CD4-positive, alpha-beta T cell treated with Interleukin-6 for 4 hours (primary cell): ENCODE data around the gene POLD1.
"Not testable (repeated sequence)": the region's sequence is repeated elsewhere in the genome, so short reads cannot be mapped to it uniquely, and the experiment has no call there.

Source experiments
- DNase-seq: peaks from one replicate; pipeline ENCODE4 v3.0.0-alpha.2; 2020; ENCODE audit warnings: mixed read lengths

Gene POLD1

DNA sequence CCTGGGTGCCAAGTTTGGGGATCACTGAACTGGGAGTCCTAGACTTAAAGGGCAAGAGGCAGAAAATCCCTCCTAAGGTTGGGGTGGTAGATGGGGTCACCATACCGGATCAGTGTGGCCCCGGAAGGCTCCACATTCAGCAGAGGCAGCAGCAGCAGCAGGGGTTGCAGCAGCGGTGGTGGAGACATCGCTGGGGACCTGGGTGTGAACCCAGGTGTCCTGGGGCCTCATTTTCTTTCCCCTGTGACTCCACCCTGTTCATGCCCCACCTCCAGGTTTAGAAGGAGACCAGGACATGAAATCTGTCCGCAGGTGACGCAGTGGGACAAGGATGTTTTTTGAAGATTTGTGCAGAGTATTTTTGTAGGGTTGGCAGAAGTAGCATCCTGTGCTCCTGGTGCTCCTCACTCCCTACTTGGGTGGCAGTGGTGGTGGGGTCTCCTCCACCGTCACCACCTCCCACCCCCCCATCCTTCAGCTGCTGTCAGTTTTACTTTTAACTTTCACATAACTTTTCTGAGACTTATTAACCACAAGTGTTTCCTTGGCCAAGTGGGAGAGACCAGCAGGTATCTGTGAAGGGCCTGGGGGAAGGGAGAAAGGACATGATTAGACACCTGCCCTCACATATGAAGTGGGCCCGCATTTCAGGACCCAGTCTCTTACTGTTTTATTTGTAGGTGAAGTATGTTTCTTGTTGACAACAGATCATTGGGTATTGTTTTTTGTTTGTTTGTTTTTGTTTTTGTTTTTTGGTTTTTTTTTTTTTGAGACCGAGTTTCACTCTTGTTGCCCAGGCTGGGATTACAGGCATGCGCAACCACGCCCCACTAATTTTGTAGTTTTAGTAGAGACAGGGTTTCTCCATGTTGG, 18.5 kb upstream of the POLD1 start, which contains the start of gene NAPSA:
NAPSA (minus strand) TSS at position 206 of the 873 bp plus-strand sequence; CDS start at position 188, 18 bp downstream.
- DNase-seq, result no peak

DNA sequence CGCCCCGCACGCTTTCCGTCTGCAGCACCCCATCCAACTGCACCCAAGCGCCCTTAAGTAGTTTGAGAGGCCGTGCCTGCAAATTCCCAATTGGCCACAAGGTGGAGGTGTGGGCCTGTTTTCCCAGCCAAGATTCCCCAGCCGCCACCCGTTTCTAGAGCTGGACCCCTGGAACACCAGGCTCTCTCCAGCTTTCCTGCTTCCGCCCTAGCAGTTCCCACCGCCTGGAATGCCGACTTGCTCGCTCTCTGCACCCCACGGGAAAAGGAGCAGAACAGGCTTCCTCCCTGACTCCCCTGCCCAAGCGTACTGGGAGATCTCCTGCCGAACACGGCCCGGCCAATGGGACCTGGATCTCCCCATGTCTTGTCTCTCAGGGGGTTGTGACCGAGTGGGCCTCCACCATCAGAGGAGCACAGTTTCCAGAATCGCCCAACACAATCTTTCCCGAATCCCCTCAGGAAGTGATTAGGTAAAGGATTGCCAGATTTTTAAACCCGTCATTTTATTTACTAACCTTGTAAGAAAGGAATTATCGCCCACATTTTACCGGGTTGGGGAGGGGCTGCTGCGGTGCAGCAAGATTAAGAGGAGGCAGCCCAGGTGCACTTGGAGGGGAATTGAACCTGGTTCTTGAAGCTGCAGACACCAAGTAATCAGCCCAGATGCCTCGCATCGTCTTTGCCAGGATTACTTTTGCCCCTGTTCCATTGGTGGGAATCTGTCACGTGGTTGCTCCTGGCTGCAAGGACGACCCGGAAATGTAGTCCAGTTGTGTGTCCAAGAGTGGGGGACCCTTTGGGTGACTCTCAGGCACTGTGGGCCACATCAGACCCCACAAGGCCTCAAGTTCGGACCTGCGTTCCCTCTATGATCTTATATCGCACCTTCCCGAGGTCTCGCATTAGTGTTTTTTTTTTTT, 15.2 kb upstream of the POLD1 start:
- peak; percentile 82 for DNase-seq

DNA sequence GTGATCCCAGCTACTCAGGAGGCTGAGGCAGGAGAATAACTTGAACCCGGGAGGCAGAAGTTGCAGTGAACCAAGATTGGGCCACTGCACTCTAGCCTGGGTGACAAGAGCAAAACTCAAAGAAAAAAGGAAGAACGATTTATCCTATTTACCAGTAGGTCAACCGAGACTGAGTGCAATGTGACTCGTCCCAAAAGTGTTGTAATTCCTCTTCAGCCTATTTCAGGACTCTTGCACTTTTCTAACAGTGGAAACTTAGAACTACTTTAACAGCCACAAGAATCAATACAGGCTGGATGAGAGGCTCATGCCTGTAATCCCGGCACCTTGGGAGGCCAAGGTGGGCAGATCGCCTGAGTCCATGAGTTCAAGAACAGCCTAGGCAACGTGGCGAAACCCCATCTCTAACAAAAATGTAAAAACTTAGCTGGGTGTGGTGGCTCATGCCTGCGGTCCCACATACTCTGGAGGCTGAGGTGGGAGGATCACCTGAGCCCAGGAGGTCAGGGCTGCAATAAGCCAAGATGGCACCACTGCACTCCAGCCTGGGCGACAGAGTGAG, 12.2 kb upstream of the POLD1 start:
- no peak for DNase-seq

DNA sequence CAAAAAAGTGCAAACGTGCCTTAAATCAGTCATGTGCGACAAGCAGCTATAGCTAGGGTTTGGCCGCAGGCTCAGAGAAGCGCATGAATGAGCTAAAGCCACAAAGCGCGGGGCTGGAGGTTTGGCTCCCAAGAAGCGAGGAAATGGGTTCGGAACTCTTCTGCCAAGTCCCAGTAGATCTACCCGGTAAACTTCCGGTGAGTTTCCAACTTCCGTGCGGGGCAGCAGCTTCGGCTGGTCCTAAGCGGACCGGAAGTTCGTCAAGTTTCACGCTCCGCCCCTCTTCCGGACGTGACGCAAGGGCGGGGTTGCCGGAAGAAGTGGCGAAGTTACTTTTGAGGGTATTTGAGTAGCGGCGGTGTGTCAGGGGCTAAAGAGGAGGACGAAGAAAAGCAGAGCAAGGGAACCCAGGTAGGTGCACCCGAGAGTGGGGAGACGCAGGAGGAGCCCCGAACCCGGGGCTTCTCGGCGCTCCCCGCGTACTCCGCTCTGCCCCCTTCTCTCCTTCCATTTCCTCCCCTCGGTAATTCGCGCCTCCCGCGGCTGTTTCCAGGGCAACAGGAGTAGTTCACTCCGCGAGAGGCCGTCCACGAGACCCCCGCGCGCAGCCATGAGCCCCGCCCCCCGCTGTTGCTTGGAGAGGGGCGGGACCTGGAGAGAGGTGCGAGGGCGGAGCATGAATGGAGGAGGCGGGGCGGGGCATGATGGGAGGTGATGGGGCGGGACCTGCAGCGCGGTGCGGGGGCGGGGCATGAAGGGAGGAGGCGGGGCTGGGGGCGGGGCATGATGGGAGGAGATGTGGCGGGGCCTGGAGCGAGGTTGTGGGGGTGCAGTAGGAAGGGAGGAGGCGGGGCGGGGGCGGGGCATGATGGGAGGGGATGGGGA, 7.7 kb upstream of the POLD1 start, which contains the start of gene NR1H2:
NR1H2 (plus strand) TSS at position 292 of the 885 bp plus-strand sequence. CDS start 1,149 bp downstream, outside the sequence.
- DNase-seq, result peak; percentile 95

DNA sequence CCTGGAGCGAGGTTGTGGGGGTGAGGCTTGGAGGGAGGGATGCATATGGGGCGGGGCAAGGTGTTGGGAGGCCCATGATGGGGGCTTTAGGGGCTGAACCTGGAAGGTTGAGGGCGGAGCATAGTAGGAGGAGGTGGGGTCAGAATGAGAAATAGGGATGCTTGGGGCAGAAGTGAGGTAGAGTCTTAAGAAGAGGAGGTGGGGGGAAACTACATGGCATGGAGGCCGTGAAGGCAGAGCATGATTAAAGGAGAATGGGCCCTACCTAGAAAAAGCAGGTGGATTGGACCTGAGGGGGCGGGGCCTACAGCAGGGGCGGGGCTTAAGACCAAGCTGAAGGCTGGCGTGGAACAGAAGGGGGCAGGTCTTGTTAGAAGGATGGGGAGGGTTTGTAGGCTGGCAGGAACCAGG, 7.1 kb upstream of the POLD1 start:
- DNase-seq, result peak; percentile 68

DNA sequence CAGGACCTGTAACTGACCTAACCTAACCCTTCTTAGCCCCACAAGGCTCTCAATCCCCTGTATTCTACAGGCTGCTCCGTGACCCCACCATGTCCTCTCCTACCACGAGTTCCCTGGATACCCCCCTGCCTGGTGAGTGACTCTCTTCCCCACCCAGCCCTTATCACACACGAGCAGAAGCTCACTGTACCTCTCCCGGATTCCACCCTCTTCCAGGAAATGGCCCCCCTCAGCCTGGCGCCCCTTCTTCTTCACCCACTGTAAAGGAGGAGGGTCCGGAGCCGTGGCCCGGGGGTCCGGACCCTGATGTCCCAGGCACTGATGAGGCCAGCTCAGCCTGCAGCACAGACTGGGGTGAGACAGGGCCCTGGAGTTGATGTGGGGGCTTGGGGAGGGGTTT, 6.6 kb upstream of the POLD1 start:
- no peak for DNase-seq

DNA sequence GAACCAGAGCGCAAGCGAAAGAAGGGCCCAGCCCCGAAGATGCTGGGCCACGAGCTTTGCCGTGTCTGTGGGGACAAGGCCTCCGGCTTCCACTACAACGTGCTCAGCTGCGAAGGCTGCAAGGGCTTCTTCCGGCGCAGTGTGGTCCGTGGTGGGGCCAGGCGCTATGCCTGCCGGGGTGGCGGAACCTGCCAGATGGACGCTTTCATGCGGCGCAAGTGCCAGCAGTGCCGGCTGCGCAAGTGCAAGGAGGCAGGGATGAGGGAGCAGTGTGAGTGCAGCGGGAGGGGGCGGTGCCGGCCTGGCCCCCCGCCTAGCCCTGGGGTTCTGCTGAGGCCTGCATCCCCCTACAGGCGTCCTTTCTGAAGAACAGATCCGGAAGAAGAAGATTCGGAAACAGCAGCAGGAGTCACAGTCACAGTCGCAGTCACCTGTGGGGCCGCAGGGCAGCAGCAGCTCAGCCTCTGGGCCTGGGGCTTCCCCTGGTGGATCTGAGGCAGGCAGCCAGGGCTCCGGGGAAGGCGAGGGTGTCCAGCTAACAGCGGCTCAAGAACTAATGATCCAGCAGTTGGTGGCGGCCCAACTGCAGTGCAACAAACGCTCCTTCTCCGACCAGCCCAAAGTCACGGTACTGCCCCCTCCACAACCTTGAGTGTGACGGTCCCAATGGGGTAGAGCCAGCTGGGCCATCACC, 5.8 kb upstream of the POLD1 start:
- no peak for DNase-seq

DNA sequence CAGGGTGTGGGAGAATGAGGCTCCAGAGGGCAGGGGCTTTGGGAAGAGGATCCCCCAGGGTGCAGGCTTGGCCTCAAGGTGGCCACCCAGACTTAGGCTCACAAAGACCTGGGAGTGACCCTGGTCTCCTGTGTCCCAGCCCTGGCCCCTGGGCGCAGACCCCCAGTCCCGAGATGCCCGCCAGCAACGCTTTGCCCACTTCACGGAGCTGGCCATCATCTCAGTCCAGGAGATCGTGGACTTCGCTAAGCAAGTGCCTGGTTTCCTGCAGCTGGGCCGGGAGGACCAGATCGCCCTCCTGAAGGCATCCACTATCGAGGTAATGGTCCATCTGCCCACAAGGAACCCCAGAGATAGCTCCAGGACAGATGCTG, 5.3 kb upstream of the POLD1 start:
- no peak for DNase-seq

DNA sequence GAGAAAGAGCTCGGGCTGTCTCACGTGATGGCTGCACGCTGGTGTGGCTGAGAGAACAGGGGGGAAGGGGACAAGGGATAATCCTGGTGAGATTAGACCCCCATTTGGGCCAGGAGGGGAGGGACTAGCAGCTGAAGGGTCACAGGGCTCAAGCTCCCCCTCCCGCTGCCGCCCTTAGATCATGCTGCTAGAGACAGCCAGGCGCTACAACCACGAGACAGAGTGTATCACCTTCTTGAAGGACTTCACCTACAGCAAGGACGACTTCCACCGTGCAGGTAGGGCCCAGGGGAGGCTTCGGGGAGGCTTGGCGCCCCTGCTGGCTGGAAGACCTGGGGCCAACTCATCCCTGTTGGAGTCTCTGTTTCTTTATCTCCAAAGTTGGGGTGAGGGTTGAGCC, 4.5 kb upstream of the POLD1 start:
- no peak for DNase-seq

DNA sequence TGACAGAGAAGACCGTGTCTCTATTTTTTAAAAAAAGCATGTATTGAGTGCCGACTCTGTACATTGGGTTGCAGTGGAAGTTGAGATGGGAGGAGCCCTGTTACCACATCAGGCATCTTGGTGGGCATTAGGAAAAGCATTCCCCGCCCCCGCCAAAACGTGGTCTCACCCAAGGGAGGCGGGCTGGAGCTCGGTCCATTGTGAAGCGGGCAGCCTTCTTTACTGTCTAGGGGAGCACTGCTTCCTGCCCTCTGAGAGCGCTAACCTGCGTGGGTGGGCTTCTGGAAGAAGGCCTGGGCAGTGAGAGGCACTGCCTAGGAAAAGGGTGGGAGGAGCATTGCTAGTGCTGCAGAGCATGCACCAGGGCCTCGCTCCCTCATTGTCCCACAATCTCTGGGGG, 4.0 kb upstream of the POLD1 start:
- DNase-seq, result no peak

DNA sequence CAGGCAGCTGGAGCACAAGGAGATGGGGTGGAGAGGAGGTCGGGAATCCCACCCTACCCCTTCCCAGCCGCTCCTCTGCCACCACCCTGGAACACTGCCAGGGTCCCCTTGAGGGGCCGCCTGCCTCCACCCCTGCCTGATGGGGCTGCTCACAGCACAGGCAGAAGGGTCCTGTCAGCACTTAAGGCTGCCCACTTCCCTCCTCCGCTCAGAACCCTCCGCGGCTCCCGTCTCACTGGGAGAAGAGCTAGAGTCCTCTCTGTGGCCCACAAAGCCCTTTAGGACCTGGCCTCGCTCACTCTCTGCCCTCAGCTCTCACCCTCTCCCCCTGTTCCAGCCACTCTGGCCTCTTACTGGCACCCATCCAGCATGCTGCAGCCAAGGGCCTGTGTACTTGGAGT, 3.4 kb upstream of the POLD1 start:
- DNase-seq, result no peak

DNA sequence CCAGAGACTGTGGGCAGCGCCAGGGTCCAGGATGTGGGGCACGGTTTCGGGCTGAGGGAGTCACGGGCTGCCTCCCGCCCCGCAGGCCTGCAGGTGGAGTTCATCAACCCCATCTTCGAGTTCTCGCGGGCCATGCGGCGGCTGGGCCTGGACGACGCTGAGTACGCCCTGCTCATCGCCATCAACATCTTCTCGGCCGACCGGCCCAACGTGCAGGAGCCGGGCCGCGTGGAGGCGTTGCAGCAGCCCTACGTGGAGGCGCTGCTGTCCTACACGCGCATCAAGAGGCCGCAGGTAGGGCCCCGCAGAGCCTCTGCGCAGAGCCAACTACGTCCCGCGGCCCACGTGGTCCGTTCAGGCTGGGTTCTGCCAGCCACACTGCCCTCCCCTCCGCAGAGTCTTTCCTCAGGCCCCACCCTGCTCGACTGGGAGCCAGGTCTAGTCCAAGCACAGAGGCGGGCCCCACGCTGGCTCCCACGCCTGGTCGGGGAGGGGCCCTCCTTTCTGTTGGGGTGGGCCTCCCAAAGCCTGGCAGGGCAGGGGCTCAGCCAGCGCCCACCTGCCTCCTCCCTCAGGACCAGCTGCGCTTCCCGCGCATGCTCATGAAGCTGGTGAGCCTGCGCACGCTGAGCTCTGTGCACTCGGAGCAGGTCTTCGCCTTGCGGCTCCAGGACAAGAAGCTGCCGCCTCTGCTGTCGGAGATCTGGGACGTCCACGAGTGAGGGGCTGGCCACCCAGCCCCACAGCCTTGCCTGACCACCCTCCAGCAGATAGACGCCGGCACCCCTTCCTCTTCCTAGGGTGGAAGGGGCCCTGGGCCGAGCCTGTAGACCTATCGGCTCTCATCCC, 2.0 kb upstream of the POLD1 start:
- DNase-seq, result no peak

DNA sequence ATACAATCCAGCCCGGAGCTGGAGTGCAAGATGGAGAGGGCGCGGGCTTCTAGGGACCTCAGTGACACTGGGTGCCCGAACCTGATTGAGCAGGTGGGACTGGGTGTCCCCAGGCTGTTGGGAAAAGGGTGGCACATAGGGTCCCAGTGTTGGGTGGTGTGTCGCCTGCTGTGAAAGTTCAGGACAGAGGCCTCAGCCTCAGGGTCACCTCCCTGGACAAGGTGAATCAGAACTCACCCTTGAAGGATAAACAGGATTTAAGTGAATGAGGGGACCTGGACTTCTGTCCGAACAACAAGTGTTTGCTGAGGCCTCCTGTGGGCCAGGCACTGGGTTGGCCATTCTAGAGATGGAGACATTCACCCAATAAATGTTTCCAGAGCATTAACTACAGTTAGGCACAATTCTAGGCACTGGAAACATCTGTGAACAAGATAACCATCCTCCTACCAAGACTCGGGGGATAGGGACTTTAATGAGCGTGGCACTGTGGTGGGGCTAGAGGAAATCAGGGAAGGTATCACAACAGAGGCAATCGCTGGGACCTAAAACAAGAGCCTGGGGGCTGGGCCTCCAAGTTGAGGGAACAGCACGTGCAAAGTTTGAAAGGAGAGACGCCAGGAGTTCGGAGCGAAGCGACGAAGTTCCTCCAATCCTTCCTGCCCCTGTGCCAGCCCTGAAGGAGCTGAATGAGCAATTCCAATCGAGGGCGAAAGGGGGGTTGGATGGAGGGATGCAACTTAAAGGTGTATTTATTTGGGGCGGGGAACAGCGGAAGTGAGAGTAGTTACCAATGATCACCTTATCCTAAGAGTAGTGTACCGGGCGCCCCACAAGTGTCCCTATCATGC, 921 bp upstream of the POLD1 start:
- no peak for DNase-seq

DNA sequence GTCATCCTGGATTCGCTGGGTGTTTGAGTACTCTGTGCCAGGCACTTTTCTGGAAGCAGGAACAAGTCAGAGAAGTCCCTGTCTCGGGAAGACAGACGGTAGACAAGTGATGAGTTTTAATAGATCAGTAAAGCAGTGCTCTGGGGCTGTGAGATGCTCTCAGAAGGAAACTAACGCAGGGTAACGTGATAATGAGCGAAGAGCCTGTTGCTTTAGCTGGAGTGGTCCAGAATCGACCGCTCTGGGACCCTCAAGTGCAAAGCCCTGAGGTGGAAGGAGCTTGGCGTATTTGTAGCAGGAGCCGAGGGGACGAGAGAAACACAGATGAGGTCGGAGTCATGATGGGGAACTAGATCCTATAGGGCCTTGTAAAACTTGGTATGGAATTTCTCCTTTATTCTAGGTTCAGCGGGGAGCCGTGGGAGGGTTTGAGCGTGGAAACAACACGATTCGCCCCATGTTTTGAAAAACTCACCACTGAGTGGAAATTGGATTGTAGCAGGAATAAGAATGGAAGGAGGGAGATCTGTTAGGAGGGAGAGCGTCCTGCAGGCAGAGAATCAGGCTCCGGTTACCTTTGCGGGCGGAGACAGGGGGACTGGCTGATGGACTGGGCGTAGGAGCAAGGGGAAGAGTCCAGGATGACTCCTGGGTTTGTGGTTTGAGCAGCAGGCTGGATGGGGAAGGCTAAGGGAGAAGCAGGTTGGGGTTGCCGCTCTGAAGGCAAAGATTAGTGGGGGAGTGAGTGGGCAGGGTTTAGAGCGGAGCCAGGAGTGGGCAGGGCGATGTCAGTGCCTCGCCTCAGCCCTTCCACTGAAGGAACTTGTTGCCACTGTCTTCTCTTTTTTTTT, 763 bp downstream of the POLD1 start:
- no peak for DNase-seq

DNA sequence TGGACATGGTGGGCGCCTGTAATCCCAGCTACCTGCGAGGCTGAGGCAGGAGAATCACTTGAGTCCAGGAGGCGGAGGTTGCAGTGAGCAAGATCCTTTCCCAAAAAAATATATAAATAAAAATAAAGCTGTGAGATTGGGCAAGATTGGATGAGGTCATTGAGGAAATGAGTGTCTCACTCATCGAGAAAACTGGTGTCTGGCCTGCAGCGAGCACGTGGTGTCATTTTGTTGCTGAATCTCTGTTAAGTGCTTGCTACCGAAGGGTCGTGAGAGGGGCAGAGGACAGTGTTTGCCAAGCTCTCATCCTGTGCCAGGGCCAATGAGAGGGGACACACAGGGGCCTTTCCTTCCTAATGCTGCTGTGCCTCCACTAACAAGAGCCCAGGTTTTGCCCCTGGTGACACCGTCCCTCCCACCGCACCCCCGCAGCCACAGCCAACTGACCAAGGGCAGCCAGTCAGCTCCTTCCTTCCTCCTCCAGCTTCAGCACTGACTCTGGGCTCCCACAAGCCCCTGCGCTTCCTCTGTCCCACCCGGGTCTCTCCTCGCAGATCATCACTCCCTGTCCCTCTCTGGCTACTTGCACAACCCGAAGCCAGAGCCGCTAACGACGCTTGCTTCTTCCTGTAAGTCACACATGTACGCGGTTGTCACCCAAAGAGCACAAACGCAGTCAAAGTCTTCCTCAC, 3.2 kb downstream of the POLD1 start:
- no peak for DNase-seq

DNA sequence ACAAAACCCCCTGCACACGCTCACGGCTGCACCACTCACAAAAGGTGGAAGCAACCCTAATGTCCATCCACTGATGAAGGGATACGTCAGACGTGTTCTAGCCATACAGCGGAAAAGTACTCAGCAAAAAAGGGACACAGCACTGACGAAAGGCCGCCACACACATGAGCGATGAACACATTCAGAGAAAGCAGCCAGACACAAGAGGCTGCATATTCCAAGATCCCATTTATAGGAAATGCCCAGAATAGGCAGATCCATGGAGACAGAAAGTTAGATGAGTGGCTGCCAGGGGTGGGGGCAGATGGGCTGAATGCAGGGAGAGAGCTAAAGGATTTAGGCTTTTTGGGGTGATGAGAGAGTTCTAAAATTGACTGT, 3.7 kb downstream of the POLD1 start:
- DNase-seq, result no peak

DNA sequence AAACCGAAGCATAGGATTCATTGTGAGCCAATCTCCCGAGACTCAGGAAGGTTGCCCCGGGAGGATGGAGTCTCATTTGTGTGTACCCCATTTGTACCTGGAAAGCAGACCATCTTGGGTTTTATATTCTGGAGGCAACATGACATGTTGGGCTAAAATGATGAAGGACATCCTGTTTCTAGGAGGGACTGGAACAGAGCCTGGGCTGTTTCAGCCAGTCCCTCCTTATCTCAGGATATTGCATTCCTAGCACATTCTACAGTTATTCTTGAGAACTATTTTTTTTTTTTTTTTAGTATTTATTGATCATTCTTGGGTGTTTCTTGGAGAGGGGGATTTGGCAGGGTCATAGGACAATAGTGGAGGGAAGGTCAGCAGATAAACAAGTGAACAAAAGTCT, 6.1 kb downstream of the POLD1 start:
- not testable (repeated sequence) for DNase-seq

DNA sequence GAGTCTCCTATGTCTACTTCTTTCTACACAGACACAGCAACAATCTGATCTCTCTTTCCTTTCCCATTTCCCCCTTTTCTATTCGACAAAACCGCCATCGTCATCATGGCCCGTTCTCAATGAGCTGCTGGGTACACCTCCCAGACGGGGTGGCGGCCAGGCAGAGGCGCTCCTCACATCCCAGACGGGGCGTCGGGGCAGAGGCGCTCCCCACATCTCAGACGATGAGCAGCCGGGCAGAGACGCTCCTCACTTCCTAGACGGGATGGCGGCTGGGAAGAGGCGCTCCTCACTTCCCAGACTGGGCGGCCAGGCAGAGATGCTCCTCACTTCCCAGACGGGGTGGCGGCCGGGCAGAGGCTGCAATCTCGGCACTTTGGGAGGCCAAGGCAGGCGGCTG, 6.8 kb downstream of the POLD1 start:
- DNase-seq, result not testable (repeated sequence)
